C4-2B (cell line): ENCODE results near the gene MARCHF5.

Experiments used
- ZFX ChIP-seq: fragments of 450-650 bp; IDR thresholded peaks from 2 replicates; pipeline ENCODE4 v1.6.1; 2017
- TF ChIP-seq, protein P1 (sequence below): fragments of 450-650 bp; conservative IDR thresholded peaks from 2 replicates; pipeline ENCODE4 v1.5.1; 2017; ENCODE audit warnings: mild to moderate bottlenecking

- TF ChIP-seq, protein P1, sequence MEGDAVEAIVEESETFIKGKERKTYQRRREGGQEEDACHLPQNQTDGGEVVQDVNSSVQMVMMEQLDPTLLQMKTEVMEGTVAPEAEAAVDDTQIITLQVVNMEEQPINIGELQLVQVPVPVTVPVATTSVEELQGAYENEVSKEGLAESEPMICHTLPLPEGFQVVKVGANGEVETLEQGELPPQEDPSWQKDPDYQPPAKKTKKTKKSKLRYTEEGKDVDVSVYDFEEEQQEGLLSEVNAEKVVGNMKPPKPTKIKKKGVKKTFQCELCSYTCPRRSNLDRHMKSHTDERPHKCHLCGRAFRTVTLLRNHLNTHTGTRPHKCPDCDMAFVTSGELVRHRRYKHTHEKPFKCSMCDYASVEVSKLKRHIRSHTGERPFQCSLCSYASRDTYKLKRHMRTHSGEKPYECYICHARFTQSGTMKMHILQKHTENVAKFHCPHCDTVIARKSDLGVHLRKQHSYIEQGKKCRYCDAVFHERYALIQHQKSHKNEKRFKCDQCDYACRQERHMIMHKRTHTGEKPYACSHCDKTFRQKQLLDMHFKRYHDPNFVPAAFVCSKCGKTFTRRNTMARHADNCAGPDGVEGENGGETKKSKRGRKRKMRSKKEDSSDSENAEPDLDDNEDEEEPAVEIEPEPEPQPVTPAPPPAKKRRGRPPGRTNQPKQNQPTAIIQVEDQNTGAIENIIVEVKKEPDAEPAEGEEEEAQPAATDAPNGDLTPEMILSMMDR: no peak
- no peak for TF ChIP-seq ZFX
These were observed 14.4 kb downstream of the MARCHF5 start for GRCh38 chr10:92305133-92306072.
